NT2/D1 (cell line): Measurements from ENCODE around the gene ERBB4.

Experiments used
- SUZ12 ChIP-seq: IDR thresholded peaks from 2 replicates; pipeline ENCODE4 v1.6.1; 2011; ENCODE audit not compliant: insufficient read length, insufficient read depth; ENCODE audit errors: extremely low read depth
- YY1 ChIP-seq: IDR thresholded peaks from 2 replicates; pipeline ENCODE4 v1.6.1; 2011; ENCODE audit not compliant: insufficient read length, insufficient read depth

- no peak for TF ChIP-seq SUZ12
- TF ChIP-seq YY1: no peak
Observed at GRCh38 chr2:212381428-212382102, 157.0 kb downstream of the ERBB4 start.
